SK-N-SH treated with all-trans-retinoic acid at 6 μM for 48 hours (cell line): ENCODE measurements around the gene BATF.

Experiments used
- ATAC-seq: fragments of 200-7000 bp; cut with Tn5 transposase; 3 replicates; pipeline ENCODE4 v1.9.1; 2020; ENCODE audit warnings: mild to moderate bottlenecking, moderate library complexity
- ARNTL ChIP-seq: fragments of 450-650 bp; formaldehyde crosslinking; IDR thresholded peaks from 2 replicates; pipeline ENCODE4 v1.5.0; 2020; ENCODE audit warnings: low read depth, mild to moderate bottlenecking, moderate library complexity, borderline replicate concordance
- BACH2 ChIP-seq: fragments of 250-450 bp; sonication (Bioruptor Pico); IDR thresholded peaks from 2 replicates; pipeline ENCODE4 v1.9.0; 2021; ENCODE audit warnings: mild to moderate bottlenecking, borderline replicate concordance
- CREB5 ChIP-seq: fragments of 250-450 bp; sonication (Bioruptor Pico); IDR thresholded peaks from 2 replicates; pipeline ENCODE4 v1.5.1; 2020; ENCODE audit warnings: low read depth, mild to moderate bottlenecking, moderate library complexity
- CSDC2 ChIP-seq: fragments of 250-450 bp; sonication (Bioruptor Pico); IDR thresholded peaks from 2 replicates; pipeline ENCODE4 v1.5.0; 2020; ENCODE audit warnings: mild to moderate bottlenecking, moderate library complexity
- ESRRG ChIP-seq: fragments of 250-450 bp; sonication (Bioruptor Pico); IDR thresholded peaks from 2 replicates; pipeline ENCODE4 v1.6.1; 2021; ENCODE audit warnings: mild to moderate bottlenecking
- ISL1 ChIP-seq: fragments of 250-450 bp; sonication (Bioruptor Pico); IDR thresholded peaks from 2 replicates; pipeline ENCODE4 v2.1.2; 2022; ENCODE audit warnings: mild to moderate bottlenecking, moderate library complexity
- OSR1 ChIP-seq: fragments of 250-450 bp; sonication (Bioruptor Pico); IDR thresholded peaks from 2 replicates; pipeline ENCODE4 v1.8.0; 2022; ENCODE audit warnings: moderate library complexity, mild to moderate bottlenecking, inconsistent platforms
- PATZ1 ChIP-seq: fragments of 250-450 bp; sonication (Bioruptor Pico); IDR thresholded peaks from 2 replicates; pipeline ENCODE4 v1.8.0; 2020; ENCODE audit warnings: mild to moderate bottlenecking, moderate library complexity, borderline replicate concordance
- POU6F1 ChIP-seq: fragments of 250-450 bp; sonication (Bioruptor Pico); IDR thresholded peaks from 2 replicates; pipeline ENCODE4 v1.8.0; 2021; ENCODE audit warnings: low read depth, mild to moderate bottlenecking, moderate library complexity, borderline replicate concordance
- PPARA ChIP-seq: fragments of 250-450 bp; sonication (Bioruptor Pico); IDR thresholded peaks from 2 replicates; pipeline ENCODE4 v1.5.0; 2020; ENCODE audit warnings: mild to moderate bottlenecking, borderline replicate concordance
- RARB ChIP-seq: fragments of 250-450 bp; sonication (Bioruptor Pico); IDR thresholded peaks from 2 replicates; pipeline ENCODE4 v1.8.0; 2021; ENCODE audit warnings: mild to moderate bottlenecking, moderate library complexity
- TCF4 ChIP-seq: fragments of 250-450 bp; sonication (Bioruptor Pico); IDR thresholded peaks from 2 replicates; pipeline ENCODE4 v1.8.0; 2021; ENCODE audit warnings: mild to moderate bottlenecking, moderate library complexity, borderline replicate concordance
- TOX ChIP-seq: fragments of 250-450 bp; sonication (Bioruptor Pico); IDR thresholded peaks from 2 replicates; pipeline ENCODE4 v1.8.0; 2021; ENCODE audit warnings: mild to moderate bottlenecking, moderate library complexity, borderline replicate concordance
- TSHZ2 ChIP-seq: fragments of 250-450 bp; sonication (Bioruptor Pico); IDR thresholded peaks from 2 replicates; pipeline ENCODE4 v1.5.0; 2020; ENCODE audit warnings: mild to moderate bottlenecking, moderate library complexity
- ZC3H10 ChIP-seq: fragments of 250-450 bp; sonication (Bioruptor Pico); IDR thresholded peaks from 2 replicates; pipeline ENCODE4 v1.5.1; 2021; ENCODE audit warnings: mild to moderate bottlenecking, moderate library complexity
- ZFP3 ChIP-seq: fragments of 250-450 bp; sonication (Bioruptor Pico); IDR thresholded peaks from 2 replicates; pipeline ENCODE4 v1.5.0; 2020; ENCODE audit warnings: mild to moderate bottlenecking, moderate library complexity
- ZFP30 ChIP-seq: fragments of 450-650 bp; formaldehyde crosslinking; IDR thresholded peaks from 2 replicates; pipeline ENCODE4 v1.5.0; 2022; ENCODE audit warnings: mild to moderate bottlenecking, moderate library complexity
- ZNF565 ChIP-seq: fragments of 450-650 bp; formaldehyde crosslinking; conservative IDR thresholded peaks from 2 replicates; pipeline ENCODE4 v1.5.0; 2020; ENCODE audit warnings: low read depth, mild to moderate bottlenecking, moderate library complexity
- ZNF70 ChIP-seq: fragments of 450-650 bp; formaldehyde crosslinking; IDR thresholded peaks from 2 replicates; pipeline ENCODE4 v1.5.0; 2020; ENCODE audit warnings: mild to moderate bottlenecking, moderate library complexity
- ZNF8 ChIP-seq: fragments of 450-650 bp; formaldehyde crosslinking; IDR thresholded peaks from 2 replicates; pipeline ENCODE4 v1.5.0; 2020; ENCODE audit warnings: mild to moderate bottlenecking, moderate library complexity

The BATF gene

GRCh38 chr14:75477881-75478280, 44.4 kb upstream of the BATF start (continued):
- TF ChIP-seq PATZ1 (CRISPR knock-in tag) (no peak), ESRRG (CRISPR knock-in tag) (no peak)
- TF ChIP-seq, all 23 proteins: peak for 0

GRCh38 chr14:75479770-75480600, 42.3 kb upstream of the BATF start:
- TF ChIP-seq PATZ1 (CRISPR knock-in tag) (no peak), ZFP30 (CRISPR knock-in tag) (no peak), PPARA (no peak), CSDC2 (CRISPR knock-in tag) (no peak), ZC3H10 (CRISPR knock-in tag) (no peak), ZNF8 (CRISPR knock-in tag) (no peak), RARB (no peak)
- ATAC-seq, result no peak

GRCh38 chr14:75482366-75482765, 39.9 kb upstream of the BATF start:
- TF ChIP-seq ZNF565 (no peak), RARB (no peak), ZFP3 (no peak), ZC3H10 (CRISPR knock-in tag) (no peak), CSDC2 (CRISPR knock-in tag) (no peak), TSHZ2 (no peak), ISL1 (CRISPR knock-in tag) (no peak), BACH2 (no peak), ESRRG (CRISPR knock-in tag) (no peak)
- TF ChIP-seq, all 23 proteins: peak for 0
- no peak for ATAC-seq

GRCh38 chr14:75484711-75485429, 37.4 kb upstream of the BATF start:
- ATAC-seq, result no peak
- TF ChIP-seq ARNTL (CRISPR knock-in tag) (no peak), TSHZ2 (no peak), CREB5 (CRISPR knock-in tag) (no peak), ESRRG (CRISPR knock-in tag) (no peak), POU6F1 (CRISPR knock-in tag) (no peak), TOX (no peak), TCF4 (no peak), ZNF70 (CRISPR knock-in tag) (no peak), PATZ1 (CRISPR knock-in tag) (no peak), PPARA (no peak), ISL1 (CRISPR knock-in tag) (no peak), ZFP30 (CRISPR knock-in tag) (no peak), OSR1 (no peak)
